ENCODE measurements around the gene SPTBN5. TPM values are rescaled to one million over a fixed set of nuclear protein-coding genes. Genes with fewer than 3 reads are reported as not detected.

The SPTBN5 gene
- total RNA-seq, 4 donors from 2014 or later, result 0.40 to 2.5 (median 1.8) TPM

- 70 to 79% methylated on average over 16 of the region's 16 CpGs for WGBS, 2 donors
- peaks cover 15 to 31% of the 10 kb centered on the region in 2 donors for H3K36me3 ChIP-seq
- TF ChIP-seq POLR2A (IDR thresholded peaks at IDR 0.05), result no peak
- TF ChIP-seq CTCF (IDR thresholded peaks at IDR 0.05), result no peak
- H3K27ac ChIP-seq, result no peak overlapping the region
- no peak for DNase-seq
- intact Hi-C loops (cut with DNase I), result no loop called here
- peaks cover 14 to 34% of the 10 kb centered on the region in 2 donors for H3K4me1 ChIP-seq
- no peaks in the 10 kb centered on the region for H3K9me3 ChIP-seq
- H3K27me3 ChIP-seq, result no peaks in the 10 kb centered on the region
- no peak overlapping the region for H3K4me3 ChIP-seq (replicated peaks in 1 of 3)
Measured at GRCh38 chr15:41850482-41851166, 43.2 kb downstream of the SPTBN5 start.

- peak; percentile 80 to 81 for DNase-seq
- intact Hi-C loops (cut with DNase I), result no loop called here
Measured at GRCh38 chr15:41849861-41850260, 44.0 kb downstream of the SPTBN5 start.

GRCh38 chr15:41849204-41849603, 44.6 kb downstream of the SPTBN5 start:
- H3K36me3 ChIP-seq, result peaks cover 24 to 43% of the 10 kb centered on the region in 2 donors
- no peak for DNase-seq
- H3K4me3 ChIP-seq (replicated peaks in 1 of 3), result no peak overlapping the region
- 66 to 71% methylated on average over 6 of the region's 6 CpGs for WGBS, 2 donors
- H3K4me1 ChIP-seq, result peaks cover 4 to 22% of the 10 kb centered on the region in 2 donors
- H3K27ac ChIP-seq, result no peak overlapping the region
- TF ChIP-seq CTCF (IDR thresholded peaks at IDR 0.05), result no peak
- TF ChIP-seq POLR2A (IDR thresholded peaks at IDR 0.05), result no peak
- H3K27me3 ChIP-seq, result no peaks in the 10 kb centered on the region
- H3K9me3 ChIP-seq, result no peaks in the 10 kb centered on the region
- intact Hi-C loops (cut with DNase I), result no loop called here

More at GRCh38 chr15:41849861-41850260, 44.0 kb downstream of the SPTBN5 start:
- 25 to 57% methylated on average over 1 of the region's 8 CpGs for WGBS, 2 donors
- Histone ChIP-seq H3K27me3 (no peaks in the 10 kb centered on the region), H3K4me1 (peaks cover 6 to 27% of the 10 kb centered on the region in 2 donors), H3K4me3 (replicated peaks in 1 of 3) (no peak overlapping the region), H3K27ac (no peak overlapping the region), H3K9me3 (no peaks in the 10 kb centered on the region), H3K36me3 (peaks cover 19 to 39% of the 10 kb centered on the region in 2 donors)
- no peak for TF ChIP-seq CTCF (IDR thresholded peaks at IDR 0.05)
- TF ChIP-seq POLR2A (IDR thresholded peaks at IDR 0.05), result no peak

GRCh38 chr15:41848631-41849030, 45.2 kb downstream of the SPTBN5 start:
- DNase-seq, result no peak
- H3K4me1 ChIP-seq, result peaks cover 4 to 22% of the 10 kb centered on the region in 2 donors
- H3K9me3 ChIP-seq, result no peaks in the 10 kb centered on the region
- TF ChIP-seq POLR2A (IDR thresholded peaks at IDR 0.05) (no peak), CTCF (IDR thresholded peaks at IDR 0.05) (no peak)
- 93 to 99% methylated on average over 8 to 9 of the region's 10 CpGs for WGBS, 2 donors
- no peaks in the 10 kb centered on the region for H3K27me3 ChIP-seq
- intact Hi-C loops (cut with DNase I), result no loop called here
- no peak overlapping the region for H3K4me3 ChIP-seq (replicated peaks in 1 of 3)
- H3K27ac ChIP-seq, result no peak overlapping the region
- H3K36me3 ChIP-seq, result peaks cover 24 to 49% of the 10 kb centered on the region in 2 donors

GRCh38 chr15:41847981-41848380, 45.9 kb downstream of the SPTBN5 start:
- DNase-seq, result no peak
- intact Hi-C loops (cut with DNase I), result no loop called here
- H3K36me3 ChIP-seq, result peaks cover 24 to 49% of the 10 kb centered on the region in 2 donors
- H3K4me3 ChIP-seq (replicated peaks in 1 of 3), result no peak overlapping the region
- no peaks in the 10 kb centered on the region for H3K27me3 ChIP-seq
- TF ChIP-seq POLR2A (IDR thresholded peaks at IDR 0.05) (no peak), CTCF (IDR thresholded peaks at IDR 0.05) (no peak)
- H3K4me1 ChIP-seq, result peaks cover 4 to 22% of the 10 kb centered on the region in 2 donors
- no peaks in the 10 kb centered on the region for H3K9me3 ChIP-seq
- H3K27ac ChIP-seq, result no peak overlapping the region
- WGBS, 2 donors, result 93 to 96% methylated on average over 9 of the region's 9 CpGs
